BE2C (cell line): ENCODE results near the gene TCAIM. TPM values are rescaled to one million over a fixed set of nuclear protein-coding genes. Genes with fewer than 3 reads are reported as not detected.

Experiments
- DNase-seq: peaks from one replicate; pipeline ENCODE4 v3.0.0-alpha.2; 2020
- H3K27me3 ChIP-seq: fragments of 250-450 bp; sonication (Bioruptor Pico); 2 replicates; pipeline ENCODE4 v1.5.1; 2020; ENCODE audit warnings: mild to moderate bottlenecking
- H3K36me3 ChIP-seq: fragments of 250-450 bp; sonication (Bioruptor Pico); 2 replicates; pipeline ENCODE4 v1.5.1; 2020; ENCODE audit warnings: mild to moderate bottlenecking
- H3K4me1 ChIP-seq: fragments of 250-450 bp; sonication (Bioruptor Pico); 2 replicates; pipeline ENCODE4 v1.5.1; 2020
- H3K4me3 ChIP-seq: 2 replicates; pipeline ENCODE4 v1.5.1; 2011; ENCODE audit warnings: low read depth, low read length
- H3K9me3 ChIP-seq: fragments of 250-450 bp; sonication (Bioruptor Pico); 2 replicates; pipeline ENCODE4 v1.5.1; 2020
- polyA plus RNA-seq: library from polyadenylated mRNA; unstranded; fragments of >200 nt; gene quantifications from one replicate; pipeline ENCODE4 v1.2.1, GENCODE V29; 2012; ENCODE audit warnings: low read depth, missing spikeins; ENCODE audit not compliant: insufficient read length, insufficient read depth
- TF ChIP-seq, protein P1 (sequence below): IDR thresholded peaks from 2 replicates; pipeline ENCODE4 v1.5.1; 2012; ENCODE audit warnings: mild to moderate bottlenecking, low read depth, low read length

TCAIM gene, protein sequence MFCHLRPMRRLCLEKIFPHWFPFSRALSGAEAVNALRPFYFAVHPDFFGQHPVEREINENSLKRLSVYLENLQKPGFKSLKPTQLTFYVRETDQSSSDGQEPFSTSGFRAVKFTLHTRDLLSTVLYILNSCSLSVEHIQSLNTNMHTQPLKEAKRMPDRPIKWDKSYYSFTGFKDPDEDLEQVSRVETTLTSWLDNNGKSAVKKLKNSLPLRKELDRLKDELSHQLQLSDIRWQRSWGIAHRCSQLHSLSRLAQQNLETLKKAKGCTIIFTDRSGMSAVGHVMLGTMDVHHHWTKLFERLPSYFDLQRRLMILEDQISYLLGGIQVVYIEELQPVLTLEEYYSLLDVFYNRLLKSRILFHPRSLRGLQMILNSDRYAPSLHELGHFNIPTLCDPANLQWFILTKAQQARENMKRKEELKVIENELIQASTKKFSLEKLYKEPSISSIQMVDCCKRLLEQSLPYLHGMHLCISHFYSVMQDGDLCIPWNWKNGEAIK
- polyA plus RNA-seq = 6.7 TPM

- peak; percentile 93 for DNase-seq
- no peaks in the 10 kb centered on the region for H3K9me3 ChIP-seq
- H3K27me3 ChIP-seq = no peaks in the 10 kb centered on the region
- H3K4me3 ChIP-seq = peak within 1 kb of the TSS; percentile 83
- H3K4me1 ChIP-seq = no peaks in the 10 kb centered on the region
- TF ChIP-seq, protein P1, sequence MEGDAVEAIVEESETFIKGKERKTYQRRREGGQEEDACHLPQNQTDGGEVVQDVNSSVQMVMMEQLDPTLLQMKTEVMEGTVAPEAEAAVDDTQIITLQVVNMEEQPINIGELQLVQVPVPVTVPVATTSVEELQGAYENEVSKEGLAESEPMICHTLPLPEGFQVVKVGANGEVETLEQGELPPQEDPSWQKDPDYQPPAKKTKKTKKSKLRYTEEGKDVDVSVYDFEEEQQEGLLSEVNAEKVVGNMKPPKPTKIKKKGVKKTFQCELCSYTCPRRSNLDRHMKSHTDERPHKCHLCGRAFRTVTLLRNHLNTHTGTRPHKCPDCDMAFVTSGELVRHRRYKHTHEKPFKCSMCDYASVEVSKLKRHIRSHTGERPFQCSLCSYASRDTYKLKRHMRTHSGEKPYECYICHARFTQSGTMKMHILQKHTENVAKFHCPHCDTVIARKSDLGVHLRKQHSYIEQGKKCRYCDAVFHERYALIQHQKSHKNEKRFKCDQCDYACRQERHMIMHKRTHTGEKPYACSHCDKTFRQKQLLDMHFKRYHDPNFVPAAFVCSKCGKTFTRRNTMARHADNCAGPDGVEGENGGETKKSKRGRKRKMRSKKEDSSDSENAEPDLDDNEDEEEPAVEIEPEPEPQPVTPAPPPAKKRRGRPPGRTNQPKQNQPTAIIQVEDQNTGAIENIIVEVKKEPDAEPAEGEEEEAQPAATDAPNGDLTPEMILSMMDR = no peak
- H3K36me3 ChIP-seq = no peaks in the 10 kb centered on the region
Observed at GRCh38 chr3:44338010-44338827, at the start of gene TCAIM. Gene TCAIM (plus strand): TSS chr3:44338766. CDS start chr3:44354783, 16,017 bp downstream.

DNA sequence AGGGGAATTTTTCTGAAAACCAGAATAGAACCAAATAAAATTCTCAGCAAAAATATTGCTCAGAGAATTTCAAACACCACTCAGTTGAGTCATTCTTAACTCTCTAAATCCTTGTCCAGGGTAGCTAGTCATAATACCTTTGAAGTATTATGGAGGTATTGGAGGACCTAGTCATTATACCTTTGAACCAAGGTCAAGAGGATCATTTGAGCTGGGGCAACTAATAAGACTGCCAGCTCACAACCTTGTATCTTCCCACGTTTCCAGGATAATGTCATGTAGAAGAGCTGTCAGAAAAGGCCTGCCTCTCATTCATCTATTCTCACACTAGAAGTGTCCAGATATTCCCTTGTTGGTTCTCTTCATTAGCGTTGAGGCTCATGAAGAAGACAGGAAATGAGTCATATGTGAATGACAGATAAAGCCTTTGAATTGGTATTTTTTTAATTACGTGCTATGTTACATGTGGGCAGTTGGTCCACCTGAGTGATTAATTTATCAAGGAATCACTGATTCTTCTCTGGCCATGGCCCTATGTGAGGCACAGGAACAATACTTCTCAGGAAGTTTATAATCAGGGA lies 48.6 kb upstream of the TCAIM start:
- H3K27me3 ChIP-seq = no peaks in the 10 kb centered on the region
- no peak overlapping the region for H3K4me3 ChIP-seq
- H3K4me1 ChIP-seq = no peaks in the 10 kb centered on the region
- no peaks in the 10 kb centered on the region for H3K9me3 ChIP-seq
- TF ChIP-seq, protein P1 = no peak
- DNase-seq = no peak
- no peaks in the 10 kb centered on the region for H3K36me3 ChIP-seq

DNA sequence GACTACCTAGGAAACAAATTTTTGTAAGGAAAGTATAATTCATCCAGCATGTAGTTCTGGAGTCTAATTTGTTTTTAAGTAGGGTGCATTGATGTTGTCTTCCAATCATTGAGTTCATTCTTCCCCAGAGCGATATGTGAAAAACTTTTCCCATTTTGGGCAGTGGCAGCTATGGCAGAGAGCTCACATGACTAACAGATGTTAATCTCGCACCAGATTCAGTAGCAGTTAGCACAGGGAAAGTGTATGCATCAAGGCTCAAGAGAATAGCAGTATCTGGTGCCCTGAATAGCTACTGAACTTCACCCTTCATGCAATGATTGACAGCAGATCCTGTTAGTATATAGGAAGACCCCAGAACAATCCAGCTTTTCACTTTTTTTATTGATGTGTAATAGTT lies 46.3 kb upstream of the TCAIM start:
- TF ChIP-seq, protein P1 = no peak
- Histone ChIP-seq H3K36me3 (no peaks in the 10 kb centered on the region), H3K27me3 (no peaks in the 10 kb centered on the region), H3K4me1 (no peaks in the 10 kb centered on the region), H3K9me3 (no peaks in the 10 kb centered on the region), H3K4me3 (no peak overlapping the region)
- no peak for DNase-seq

DNA sequence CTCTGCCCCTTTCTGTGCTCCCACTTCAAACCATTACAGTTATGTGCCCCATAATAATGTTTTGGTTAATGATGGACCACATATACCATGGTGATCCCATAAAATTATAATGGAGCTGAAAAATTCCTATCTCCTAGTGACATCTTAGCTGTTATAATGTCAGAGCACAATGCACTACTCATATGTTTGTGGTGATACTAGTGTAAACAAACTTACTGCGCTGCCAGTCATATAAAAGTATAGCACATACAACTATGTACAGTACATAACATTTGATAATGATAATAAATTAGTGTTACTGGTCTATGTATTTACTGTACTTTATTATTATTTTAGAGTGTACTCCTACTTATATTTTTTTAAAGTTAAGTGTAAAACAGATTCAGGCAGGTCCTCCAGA lies 45.6 kb upstream of the TCAIM start:
- Histone ChIP-seq H3K36me3 (no peaks in the 10 kb centered on the region), H3K27me3 (no peaks in the 10 kb centered on the region), H3K4me1 (no peaks in the 10 kb centered on the region), H3K9me3 (no peaks in the 10 kb centered on the region), H3K4me3 (no peak overlapping the region)
- no peak for DNase-seq
- TF ChIP-seq, protein P1 = no peak

- no peaks in the 10 kb centered on the region for H3K36me3 ChIP-seq
- no peak for DNase-seq
- no peaks in the 10 kb centered on the region for H3K9me3 ChIP-seq
- no peaks in the 10 kb centered on the region for H3K4me1 ChIP-seq
- H3K4me3 ChIP-seq = no peak overlapping the region
- TF ChIP-seq, protein P1 = no peak
- no peaks in the 10 kb centered on the region for H3K27me3 ChIP-seq
Observed at GRCh38 chr3:44297255-44297654, 41.3 kb upstream of the TCAIM start.
